Natural killer cell (primary cell): ENCODE results near the gene SHROOM3. TPM values are rescaled to one million over a fixed set of nuclear protein-coding genes. Genes with fewer than 3 reads are reported as not detected.

ENCODE experiments used
- ATAC-seq, 3 donors: fragments of 150-1000 bp in 2 of 3; fragments of 200-7000 bp in 1 of 3; cut with Tn5 transposase; 1 replicate in 1 of 3; 2 replicates in 2 of 3; pipeline ENCODE4 v1.10.0; 2021; ENCODE audit warnings: mild to moderate bottlenecking in 2 of 3, moderate library complexity in 2 of 3
- DNase-seq, 2 donors: peaks; one replicate each; pipeline versions ENCODE4 v3.0.0 to v3.0.0-alpha.2; 2013 to 2021; ENCODE audit warnings: mixed read lengths in 1 of 2
- H3K27ac ChIP-seq: one replicate; pipeline ENCODE4 v1.5.1; 2013; ENCODE audit warnings: mild to moderate bottlenecking, low read length
- H3K27me3 ChIP-seq: one replicate; pipeline ENCODE4 v1.6.1; 2013; ENCODE audit warnings: low read length; ENCODE audit not compliant: control insufficient read depth, insufficient read depth
- H3K36me3 ChIP-seq: one replicate; pipeline ENCODE4 v1.6.1; 2013; ENCODE audit warnings: low read length; ENCODE audit not compliant: control insufficient read depth, insufficient read depth
- H3K4me1 ChIP-seq: one replicate; pipeline ENCODE4 v1.6.1; 2013; ENCODE audit warnings: low read length; ENCODE audit not compliant: control insufficient read depth, insufficient read depth
- H3K4me3 ChIP-seq: one replicate; pipeline ENCODE4 v1.5.1; 2013; ENCODE audit warnings: low read length
- H3K9me3 ChIP-seq: one replicate; pipeline ENCODE4 v1.6.1; 2013; ENCODE audit warnings: low read length; ENCODE audit not compliant: control insufficient read depth, insufficient read depth
- H3K27ac Mint-ChIP-seq, 2 donors: one replicate each; pipeline ENCODE4 v1.8.0; 2022; ENCODE audit warnings: mild to moderate bottlenecking in 2 of 2, mixed read lengths in 2 of 2, moderate library complexity in 1 of 2
- H3K27me3 Mint-ChIP-seq, 2 donors: one replicate each; pipeline ENCODE4 v1.8.0; 2022; ENCODE audit warnings: low read depth in 2 of 2, mixed read lengths in 2 of 2
- H3K36me3 Mint-ChIP-seq: one replicate; pipeline ENCODE4 v1.8.0; 2022; ENCODE audit warnings: mixed read lengths
- H3K4me1 Mint-ChIP-seq, 2 donors: one replicate each; pipeline ENCODE4 v1.8.0; 2022; ENCODE audit warnings: mixed read lengths in 2 of 2
- H3K4me3 Mint-ChIP-seq: one replicate; pipeline ENCODE4 v1.8.0; 2022; ENCODE audit warnings: mild to moderate bottlenecking, moderate library complexity, mixed read lengths
- H3K9me3 Mint-ChIP-seq, 2 donors: one replicate each; pipeline ENCODE4 v1.8.0; 2022; ENCODE audit warnings: mixed read lengths in 2 of 2
- WGBS: methylation state at CpG from one replicate; pipeline ENCODE4 v1.1.7; 2013; ENCODE audit warnings: missing lambda C conversion rate; ENCODE audit not compliant: insufficient coverage; 5-methylcytosine and 5-hydroxymethylcytosine counted together
- intact Hi-C: fragments of 100-400 bp; cut with micrococcal nuclease; formaldehyde crosslinking; loops from one replicate; pipeline ENCODE4 v1.14.2; 2022
- total RNA-seq, 4 donors: library from RNA; stranded (reverse); fragments of 120-200 nt in 1 of 4; gene quantifications; one replicate each; pipeline versions ENCODE4 v1.2.3 to v1.2.4, GENCODE V29; 2013 to 2022
- TF ChIP-seq, protein P1 (sequence below): fragments of 200-600 bp; IDR thresholded peaks from one replicate; pipeline ENCODE4 v1.8.0; 2022; ENCODE audit warnings: antibody characterized with exemption

Gene SHROOM3
- total RNA-seq, 3 donors from 2014 or later (not counting 1 experiment from before 2014, with no cell fraction given), result 0.63 TPM; not detected in 2

DNA sequence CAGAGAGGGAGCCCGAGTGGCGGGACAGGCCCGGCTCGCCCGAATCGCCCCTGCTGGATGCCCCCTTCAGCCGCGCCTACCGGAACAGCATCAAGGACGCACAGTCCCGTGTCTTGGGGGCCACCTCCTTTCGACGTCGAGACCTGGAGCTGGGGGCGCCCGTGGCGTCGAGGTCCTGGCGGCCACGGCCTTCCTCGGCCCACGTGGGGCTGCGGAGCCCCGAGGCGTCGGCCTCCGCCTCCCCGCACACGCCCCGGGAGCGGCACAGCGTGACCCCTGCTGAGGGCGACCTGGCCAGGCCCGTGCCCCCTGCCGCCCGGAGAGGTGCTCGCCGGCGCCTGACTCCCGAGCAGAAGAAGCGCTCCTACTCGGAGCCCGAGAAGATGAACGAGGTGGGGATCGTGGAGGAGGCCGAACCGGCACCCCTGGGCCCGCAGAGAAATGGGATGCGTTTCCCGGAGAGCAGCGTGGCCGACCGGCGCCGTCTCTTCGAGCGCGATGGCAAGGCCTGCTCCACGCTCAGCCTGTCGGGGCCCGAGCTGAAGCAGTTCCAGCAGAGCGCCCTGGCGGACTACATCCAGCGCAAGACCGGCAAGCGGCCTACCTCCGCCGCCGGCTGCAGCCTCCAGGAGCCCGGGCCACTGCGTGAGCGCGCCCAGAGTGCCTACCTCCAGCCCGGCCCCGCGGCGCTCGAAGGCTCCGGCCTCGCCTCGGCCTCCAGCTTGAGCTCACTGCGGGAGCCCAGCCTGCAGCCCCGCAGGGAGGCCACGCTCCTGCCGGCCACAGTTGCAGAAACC lies 306.0 kb downstream of the SHROOM3 start:
- Mint-ChIP-seq H3K4me3 (no peak overlapping the region), H3K27ac (no peak overlapping the region), H3K36me3 (no peaks in the 10 kb centered on the region), H3K27me3 (peaks cover 8 to 13% of the 10 kb centered on the region in 2 donors), H3K4me1 (no peaks in the 10 kb centered on the region), H3K9me3 (no peaks in the 10 kb centered on the region)
- 95% methylated on average over 85 of the region's 85 CpGs for WGBS
- intact Hi-C loops, result no loop called here
- TF ChIP-seq, protein P1, sequence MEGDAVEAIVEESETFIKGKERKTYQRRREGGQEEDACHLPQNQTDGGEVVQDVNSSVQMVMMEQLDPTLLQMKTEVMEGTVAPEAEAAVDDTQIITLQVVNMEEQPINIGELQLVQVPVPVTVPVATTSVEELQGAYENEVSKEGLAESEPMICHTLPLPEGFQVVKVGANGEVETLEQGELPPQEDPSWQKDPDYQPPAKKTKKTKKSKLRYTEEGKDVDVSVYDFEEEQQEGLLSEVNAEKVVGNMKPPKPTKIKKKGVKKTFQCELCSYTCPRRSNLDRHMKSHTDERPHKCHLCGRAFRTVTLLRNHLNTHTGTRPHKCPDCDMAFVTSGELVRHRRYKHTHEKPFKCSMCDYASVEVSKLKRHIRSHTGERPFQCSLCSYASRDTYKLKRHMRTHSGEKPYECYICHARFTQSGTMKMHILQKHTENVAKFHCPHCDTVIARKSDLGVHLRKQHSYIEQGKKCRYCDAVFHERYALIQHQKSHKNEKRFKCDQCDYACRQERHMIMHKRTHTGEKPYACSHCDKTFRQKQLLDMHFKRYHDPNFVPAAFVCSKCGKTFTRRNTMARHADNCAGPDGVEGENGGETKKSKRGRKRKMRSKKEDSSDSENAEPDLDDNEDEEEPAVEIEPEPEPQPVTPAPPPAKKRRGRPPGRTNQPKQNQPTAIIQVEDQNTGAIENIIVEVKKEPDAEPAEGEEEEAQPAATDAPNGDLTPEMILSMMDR, result no peak
- Histone ChIP-seq H3K4me1 (no peaks in the 10 kb centered on the region), H3K9me3 (no peaks in the 10 kb centered on the region), H3K27me3 (no peaks in the 10 kb centered on the region), H3K4me3 (no peak overlapping the region), H3K27ac (no peak overlapping the region), H3K36me3 (no peaks in the 10 kb centered on the region)
- ATAC-seq (no peak), DNase-seq (no peak)

- TF ChIP-seq, protein P1, result no peak
- intact Hi-C loops, result no loop called here
- Mint-ChIP-seq H3K4me3 (no peak overlapping the region), H3K9me3 (no peaks in the 10 kb centered on the region), H3K27ac (no peak overlapping the region), H3K27me3 (peaks cover 8 to 13% of the 10 kb centered on the region in 2 donors), H3K4me1 (no peaks in the 10 kb centered on the region), H3K36me3 (no peaks in the 10 kb centered on the region)
- H3K4me3 ChIP-seq, result no peak overlapping the region
- no peaks in the 10 kb centered on the region for H3K36me3 ChIP-seq
- no peaks in the 10 kb centered on the region for H3K9me3 ChIP-seq
- no peaks in the 10 kb centered on the region for H3K27me3 ChIP-seq
- DNase-seq, result no peak
- WGBS, result 95% methylated on average over 25 of the region's 26 CpGs
- H3K4me1 ChIP-seq, result no peaks in the 10 kb centered on the region
- ATAC-seq, result no peak
- H3K27ac ChIP-seq, result no peak overlapping the region
These were observed 306.6 kb downstream of the SHROOM3 start for GRCh38 chr4:76741663-76742020.

DNA sequence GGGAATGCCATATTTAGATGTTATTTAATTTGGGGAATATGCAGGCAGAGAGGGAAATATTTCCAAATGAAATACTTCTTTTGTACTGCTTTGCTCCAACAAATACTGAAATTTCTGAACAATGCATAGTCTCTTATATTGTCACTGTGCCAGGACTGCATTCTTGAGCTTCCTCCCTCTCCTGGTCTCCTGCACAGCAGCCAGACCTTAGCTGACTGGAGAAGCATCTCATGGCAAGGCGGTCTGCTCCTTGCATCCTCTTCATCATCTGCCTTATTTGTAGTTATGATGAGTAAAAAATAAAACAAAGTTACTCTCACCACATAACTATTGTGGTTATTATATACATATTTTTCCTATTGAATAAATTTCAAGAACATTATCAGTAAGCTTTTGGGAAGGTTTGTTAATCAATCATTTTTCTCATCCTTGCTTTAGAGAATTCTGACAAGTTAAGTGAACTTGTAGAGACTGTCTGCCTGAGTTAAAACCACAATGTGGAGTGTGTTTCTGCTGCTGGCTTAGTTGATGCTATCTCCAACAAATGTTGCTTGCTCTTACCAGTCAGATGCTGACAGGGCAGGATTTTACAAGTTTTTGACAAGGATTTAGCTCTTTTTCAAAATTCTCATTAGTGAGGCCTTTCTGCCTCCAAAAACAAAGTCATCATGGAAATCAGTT lies 309.4 kb downstream of the SHROOM3 start:
- Histone ChIP-seq H3K27me3 (no peaks in the 10 kb centered on the region), H3K4me3 (no peak overlapping the region), H3K27ac (no peak overlapping the region), H3K4me1 (no peaks in the 10 kb centered on the region), H3K36me3 (no peaks in the 10 kb centered on the region), H3K9me3 (no peaks in the 10 kb centered on the region)
- H3K4me1 Mint-ChIP-seq, result no peaks in the 10 kb centered on the region
- no CpG with 5 or more reads among the region's 1 CpG for WGBS
- ATAC-seq (no peak), DNase-seq (no peak)
- H3K4me3 Mint-ChIP-seq, result no peak overlapping the region
- no peak overlapping the region for H3K27ac Mint-ChIP-seq
- no peaks in the 10 kb centered on the region for H3K36me3 Mint-ChIP-seq
- H3K9me3 Mint-ChIP-seq, result no peaks in the 10 kb centered on the region
- intact Hi-C loops, result no loop called here
- TF ChIP-seq, protein P1, result no peak
- peaks cover 5 to 15% of the 10 kb centered on the region in 2 donors for H3K27me3 Mint-ChIP-seq
